ENCODE results near the gene GPR155. TPM values are rescaled to one million over a fixed set of nuclear protein-coding genes. Genes with fewer than 3 reads are reported as not detected.

Gene GPR155
- total and polyA plus RNA-seq, 2 experiments from 2014 or later: 1.2 to 1.3 TPM

DNA sequence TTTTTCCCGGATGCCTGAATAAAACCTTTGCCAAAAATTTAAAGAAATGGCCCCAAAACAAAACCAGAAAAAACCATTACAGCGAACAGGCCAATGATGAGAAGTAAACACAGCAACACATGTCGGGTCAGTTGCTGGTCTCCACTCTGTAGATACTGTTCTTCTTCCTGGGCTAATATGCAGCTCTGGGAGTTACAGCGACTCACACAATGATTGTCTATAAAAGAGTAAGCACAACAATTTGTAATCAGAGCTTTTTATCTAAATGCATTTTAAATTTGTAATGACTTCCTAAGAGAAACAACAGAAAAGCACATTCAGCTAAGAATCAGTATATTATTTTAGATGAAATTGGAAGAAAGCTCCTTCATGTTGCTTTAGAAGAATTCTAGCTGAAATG, 40.3 kb downstream of the GPR155 start (continued):
- TF ChIP-seq, protein P1, sequence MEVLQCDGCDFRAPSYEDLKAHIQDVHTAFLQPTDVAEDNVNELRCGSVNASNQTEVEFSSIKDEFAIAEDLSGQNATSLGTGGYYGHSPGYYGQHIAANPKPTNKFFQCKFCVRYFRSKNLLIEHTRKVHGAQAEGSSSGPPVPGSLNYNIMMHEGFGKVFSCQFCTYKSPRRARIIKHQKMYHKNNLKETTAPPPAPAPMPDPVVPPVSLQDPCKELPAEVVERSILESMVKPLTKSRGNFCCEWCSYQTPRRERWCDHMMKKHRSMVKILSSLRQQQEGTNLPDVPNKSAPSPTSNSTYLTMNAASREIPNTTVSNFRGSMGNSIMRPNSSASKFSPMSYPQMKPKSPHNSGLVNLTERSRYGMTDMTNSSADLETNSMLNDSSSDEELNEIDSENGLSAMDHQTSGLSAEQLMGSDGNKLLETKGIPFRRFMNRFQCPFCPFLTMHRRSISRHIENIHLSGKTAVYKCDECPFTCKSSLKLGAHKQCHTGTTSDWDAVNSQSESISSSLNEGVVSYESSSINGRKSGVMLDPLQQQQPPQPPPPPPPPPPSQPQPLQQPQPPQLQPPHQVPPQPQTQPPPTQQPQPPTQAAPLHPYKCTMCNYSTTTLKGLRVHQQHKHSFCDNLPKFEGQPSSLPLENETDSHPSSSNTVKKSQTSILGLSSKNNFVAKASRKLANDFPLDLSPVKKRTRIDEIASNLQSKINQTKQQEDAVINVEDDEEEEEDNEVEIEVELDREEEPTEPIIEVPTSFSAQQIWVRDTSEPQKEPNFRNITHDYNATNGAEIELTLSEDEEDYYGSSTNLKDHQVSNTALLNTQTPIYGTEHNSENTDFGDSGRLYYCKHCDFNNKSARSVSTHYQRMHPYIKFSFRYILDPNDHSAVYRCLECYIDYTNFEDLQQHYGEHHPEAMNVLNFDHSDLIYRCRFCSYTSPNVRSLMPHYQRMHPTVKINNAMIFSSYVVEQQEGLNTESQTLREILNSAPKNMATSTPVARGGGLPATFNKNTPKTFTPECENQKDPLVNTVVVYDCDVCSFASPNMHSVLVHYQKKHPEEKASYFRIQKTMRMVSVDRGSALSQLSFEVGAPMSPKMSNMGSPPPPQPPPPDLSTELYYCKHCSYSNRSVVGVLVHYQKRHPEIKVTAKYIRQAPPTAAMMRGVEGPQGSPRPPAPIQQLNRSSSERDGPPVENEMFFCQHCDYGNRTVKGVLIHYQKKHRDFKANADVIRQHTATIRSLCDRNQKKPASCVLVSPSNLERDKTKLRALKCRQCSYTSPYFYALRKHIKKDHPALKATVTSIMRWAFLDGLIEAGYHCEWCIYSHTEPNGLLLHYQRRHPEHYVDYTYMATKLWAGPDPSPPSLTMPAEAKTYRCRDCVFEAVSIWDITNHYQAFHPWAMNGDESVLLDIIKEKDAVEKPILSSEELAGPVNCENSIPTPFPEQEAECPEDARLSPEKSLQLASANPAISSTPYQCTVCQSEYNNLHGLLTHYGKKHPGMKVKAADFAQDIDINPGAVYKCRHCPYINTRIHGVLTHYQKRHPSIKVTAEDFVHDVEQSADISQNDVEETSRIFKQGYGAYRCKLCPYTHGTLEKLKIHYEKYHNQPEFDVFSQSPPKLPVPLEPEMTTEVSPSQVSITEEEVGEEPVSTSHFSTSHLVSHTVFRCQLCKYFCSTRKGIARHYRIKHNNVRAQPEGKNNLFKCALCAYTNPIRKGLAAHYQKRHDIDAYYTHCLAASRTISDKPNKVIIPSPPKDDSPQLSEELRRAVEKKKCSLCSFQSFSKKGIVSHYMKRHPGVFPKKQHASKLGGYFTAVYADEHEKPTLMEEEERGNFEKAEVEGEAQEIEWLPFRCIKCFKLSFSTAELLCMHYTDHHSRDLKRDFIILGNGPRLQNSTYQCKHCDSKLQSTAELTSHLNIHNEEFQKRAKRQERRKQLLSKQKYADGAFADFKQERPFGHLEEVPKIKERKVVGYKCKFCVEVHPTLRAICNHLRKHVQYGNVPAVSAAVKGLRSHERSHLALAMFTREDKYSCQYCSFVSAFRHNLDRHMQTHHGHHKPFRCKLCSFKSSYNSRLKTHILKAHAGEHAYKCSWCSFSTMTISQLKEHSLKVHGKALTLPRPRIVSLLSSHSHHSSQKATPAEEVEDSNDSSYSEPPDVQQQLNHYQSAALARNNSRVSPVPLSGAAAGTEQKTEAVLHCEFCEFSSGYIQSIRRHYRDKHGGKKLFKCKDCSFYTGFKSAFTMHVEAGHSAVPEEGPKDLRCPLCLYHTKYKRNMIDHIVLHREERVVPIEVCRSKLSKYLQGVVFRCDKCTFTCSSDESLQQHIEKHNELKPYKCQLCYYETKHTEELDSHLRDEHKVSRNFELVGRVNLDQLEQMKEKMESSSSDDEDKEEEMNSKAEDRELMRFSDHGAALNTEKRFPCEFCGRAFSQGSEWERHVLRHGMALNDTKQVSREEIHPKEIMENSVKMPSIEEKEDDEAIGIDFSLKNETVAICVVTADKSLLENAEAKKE (CRISPR knock-in tag; IDR thresholded peaks at IDR 0.05): no peak
- no peak for TF ChIP-seq CREB1 (CRISPR knock-in tag; IDR thresholded peaks at IDR 0.05; ENCODE audit: low read depth)
- no peak for TF ChIP-seq EZH2phosphoT487 (IDR thresholded peaks at IDR 0.05; ENCODE audit: unreplicated experiment)
- TF ChIP-seq, protein P2, sequence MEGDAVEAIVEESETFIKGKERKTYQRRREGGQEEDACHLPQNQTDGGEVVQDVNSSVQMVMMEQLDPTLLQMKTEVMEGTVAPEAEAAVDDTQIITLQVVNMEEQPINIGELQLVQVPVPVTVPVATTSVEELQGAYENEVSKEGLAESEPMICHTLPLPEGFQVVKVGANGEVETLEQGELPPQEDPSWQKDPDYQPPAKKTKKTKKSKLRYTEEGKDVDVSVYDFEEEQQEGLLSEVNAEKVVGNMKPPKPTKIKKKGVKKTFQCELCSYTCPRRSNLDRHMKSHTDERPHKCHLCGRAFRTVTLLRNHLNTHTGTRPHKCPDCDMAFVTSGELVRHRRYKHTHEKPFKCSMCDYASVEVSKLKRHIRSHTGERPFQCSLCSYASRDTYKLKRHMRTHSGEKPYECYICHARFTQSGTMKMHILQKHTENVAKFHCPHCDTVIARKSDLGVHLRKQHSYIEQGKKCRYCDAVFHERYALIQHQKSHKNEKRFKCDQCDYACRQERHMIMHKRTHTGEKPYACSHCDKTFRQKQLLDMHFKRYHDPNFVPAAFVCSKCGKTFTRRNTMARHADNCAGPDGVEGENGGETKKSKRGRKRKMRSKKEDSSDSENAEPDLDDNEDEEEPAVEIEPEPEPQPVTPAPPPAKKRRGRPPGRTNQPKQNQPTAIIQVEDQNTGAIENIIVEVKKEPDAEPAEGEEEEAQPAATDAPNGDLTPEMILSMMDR (conservative IDR thresholded peaks at IDR 0.05; ENCODE audit: low read depth in 2 of 2): no peak
- TF ChIP-seq STAT1 (IDR thresholded peaks at IDR 0.05; ENCODE audit: unreplicated experiment): no peak

DNA sequence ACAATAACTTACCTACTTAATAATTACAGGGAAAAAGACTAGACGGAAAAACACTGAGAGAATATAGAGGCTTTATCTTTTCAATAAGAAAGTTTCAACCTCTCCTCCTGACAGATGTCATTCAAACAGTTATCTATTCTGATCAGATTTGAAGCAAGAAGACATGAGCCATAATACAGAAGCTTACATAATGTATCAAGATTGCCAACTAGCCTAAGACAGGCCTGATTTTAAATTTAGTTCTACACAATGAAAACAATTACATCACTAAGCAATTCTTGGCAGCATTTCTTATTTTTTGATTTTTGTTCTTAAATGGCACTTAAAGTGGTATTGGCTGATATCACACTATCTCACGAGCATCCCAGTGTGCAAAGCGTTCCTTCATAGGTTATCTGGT, 41.6 kb downstream of the GPR155 start:
- Histone ChIP-seq H2AFZ (no peak overlapping the region), H3F3A (replicated peaks; ENCODE audit: low read depth) (no peaks in the 10 kb centered on the region), H3K27ac (ENCODE audit: low read depth) (no peak overlapping the region), H3K27me3 (ENCODE audit: insufficient read depth) (no peaks in the 10 kb centered on the region), H3K4me2 (no peak overlapping the region), H3K9me2 (ENCODE audit: insufficient read depth) (no peaks in the 10 kb centered on the region), H3K36me3 (ENCODE audit: insufficient read depth) (no peaks in the 10 kb centered on the region), H4K20me1 (replicated peaks; ENCODE audit: insufficient read depth) (no peaks in the 10 kb centered on the region), H3K4me3 (no peak overlapping the region), H3K79me2 (replicated peaks; ENCODE audit: insufficient read depth) (no peaks in the 10 kb centered on the region), H3K4me1 (ENCODE audit: insufficient read depth) (no peaks in the 10 kb centered on the region)
- H3K4me1 Mint-ChIP-seq: peaks cover 10% of the 10 kb centered on the region
- no peaks in the 10 kb centered on the region for H3K36me3 Mint-ChIP-seq (ENCODE audit: low read depth)
- no peaks in the 10 kb centered on the region for H3K9me3 Mint-ChIP-seq
- DNase-seq (ENCODE audit: low spot score) (no peak), ATAC-seq (no peak)
- no peak overlapping the region for H3K4me3 Mint-ChIP-seq
- H3K27ac Mint-ChIP-seq: no peak overlapping the region
- peaks cover 4% of the 10 kb centered on the region for H3K27me3 Mint-ChIP-seq (ENCODE audit: insufficient read depth, low read depth, poor library complexity)
- TF ChIP-seq STAT1 (IDR thresholded peaks at IDR 0.05; ENCODE audit: unreplicated experiment): no peak
- no peak for TF ChIP-seq POLR2AphosphoS5 (IDR thresholded peaks at IDR 0.05; ENCODE audit: low read depth)
- TF ChIP-seq CREB1 (CRISPR knock-in tag; IDR thresholded peaks at IDR 0.05; ENCODE audit: low read depth): no peak
- TF ChIP-seq, protein P1 (CRISPR knock-in tag; IDR thresholded peaks at IDR 0.05): no peak
